ENCODE results near the gene SCGN.

SCGN gene

DNA sequence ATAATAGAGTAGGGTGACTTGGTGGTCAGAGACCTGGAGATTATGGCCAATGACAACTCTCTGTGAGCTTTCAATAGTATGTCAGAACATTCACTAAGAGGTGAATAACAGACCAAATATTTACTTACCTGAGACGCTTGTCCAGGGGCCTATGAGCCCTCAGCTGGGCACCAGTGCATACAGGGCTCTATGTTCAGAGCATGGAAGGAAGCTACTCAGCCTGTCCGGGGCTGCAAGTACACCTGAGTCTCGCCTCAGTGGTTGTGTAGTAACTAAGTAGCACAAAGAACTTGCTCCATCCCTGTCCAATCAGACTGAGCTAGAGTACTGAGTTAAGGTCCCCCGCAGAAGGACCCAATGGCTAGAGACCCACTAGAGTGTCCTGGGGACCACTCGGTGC, 11.6 kb upstream of the SCGN start:
- DNase-seq (ENCODE audit: low read depth), result no peak

DNA sequence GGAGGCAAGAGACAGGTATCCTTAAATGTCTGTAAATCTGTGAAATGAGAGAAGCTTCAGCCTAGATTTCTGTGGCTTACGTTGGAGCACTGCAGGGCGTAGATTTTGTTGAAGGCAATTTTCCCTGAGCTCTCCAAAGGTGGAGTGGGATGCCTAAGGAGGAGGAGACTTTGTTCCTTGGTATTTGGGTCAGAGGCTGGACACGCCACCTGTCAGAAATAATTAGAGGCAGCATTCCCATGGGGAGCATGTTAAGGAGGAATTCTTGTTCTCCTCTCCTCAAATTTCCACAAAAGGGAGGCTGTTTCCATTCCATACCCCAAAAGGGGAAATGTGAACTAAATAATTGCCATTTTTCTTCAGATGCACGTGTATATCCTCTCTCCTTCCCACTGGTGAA, 11.1 kb upstream of the SCGN start:
- no peak for DNase-seq (ENCODE audit: low read depth)

DNA sequence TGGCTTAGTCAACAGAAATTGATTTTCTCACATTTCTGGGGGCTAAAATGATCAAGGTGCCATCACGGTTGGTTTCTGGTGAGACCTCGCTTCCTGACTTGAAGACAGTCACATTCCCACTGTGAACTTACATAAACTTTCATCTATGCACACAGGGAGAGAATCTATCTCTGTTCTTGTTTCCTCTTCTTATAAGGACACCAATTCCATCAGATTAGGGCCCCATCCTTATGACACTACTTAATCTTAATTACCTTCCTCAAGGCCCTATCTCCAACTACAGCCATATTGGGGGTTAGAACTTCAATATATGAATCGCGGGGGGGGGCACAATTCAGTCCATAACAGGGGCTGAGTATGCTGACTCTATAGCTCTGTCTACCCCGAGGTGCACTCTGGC, 10.6 kb upstream of the SCGN start:
- no peak for DNase-seq (ENCODE audit: low read depth)

DNA sequence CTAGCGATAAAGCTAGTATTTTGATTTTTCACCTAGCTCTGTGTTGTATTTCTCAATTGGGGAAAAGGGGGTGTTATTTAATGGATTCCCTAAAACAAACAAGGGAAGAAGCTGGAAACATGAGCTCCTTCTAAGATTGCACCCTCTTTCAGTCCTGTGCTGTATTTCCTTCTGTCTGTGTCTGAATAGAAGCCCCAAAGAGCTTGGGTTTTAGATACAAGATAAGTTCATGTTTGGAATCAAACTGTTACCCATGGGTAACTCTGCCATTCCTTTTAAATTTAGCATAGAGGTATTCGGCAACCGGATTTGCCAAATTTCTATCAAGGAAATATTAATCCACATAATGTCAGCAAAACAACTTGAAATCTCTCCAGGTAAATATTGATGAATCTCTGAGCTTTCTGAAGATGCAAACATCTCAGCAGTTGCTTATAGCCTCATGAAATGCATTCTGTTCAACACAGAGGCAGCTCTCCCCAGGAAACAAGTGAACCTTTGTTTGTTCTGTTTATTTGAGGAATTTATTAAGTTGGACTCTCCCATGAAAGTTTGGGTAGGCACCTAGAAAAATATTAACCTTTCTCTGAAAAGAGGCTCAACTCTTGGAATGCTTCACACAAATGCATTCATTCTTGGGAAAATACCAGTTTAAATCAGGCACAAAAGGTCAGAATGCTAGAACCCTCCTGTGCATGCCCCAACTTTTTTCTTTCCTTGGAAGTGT, 9.9 kb upstream of the SCGN start:
- DNase-seq (ENCODE audit: low read depth), result no peak

DNA sequence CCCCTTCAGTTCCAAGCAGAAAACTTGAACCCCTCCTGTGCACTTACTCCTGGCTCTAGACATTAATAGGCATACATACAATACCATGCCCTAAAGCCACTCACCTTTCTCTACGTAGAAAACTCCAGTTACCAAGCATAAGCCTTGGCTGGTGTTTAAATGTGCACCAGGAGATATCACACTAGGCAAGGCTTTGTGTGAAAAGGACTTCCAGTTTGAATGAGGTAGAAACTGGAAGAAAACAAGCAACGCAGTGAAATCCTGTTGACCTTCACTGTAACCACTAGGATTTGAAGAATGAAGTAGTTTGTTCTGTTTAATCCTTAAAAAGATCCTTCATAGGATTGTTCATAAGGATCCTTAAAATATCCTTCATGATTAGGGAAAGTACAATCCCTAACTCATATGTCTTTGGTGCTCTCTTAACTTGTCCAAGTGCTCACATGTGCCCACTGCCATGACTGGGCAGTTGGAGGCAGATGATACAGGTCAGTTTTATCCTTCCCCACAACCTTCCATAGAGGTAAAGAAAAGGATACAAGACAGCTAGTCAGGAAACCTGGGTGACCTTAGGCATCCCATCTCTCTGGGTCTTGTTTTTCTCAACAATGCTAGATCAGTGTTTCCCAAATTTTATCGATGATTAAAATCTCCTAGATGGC, 9.2 kb upstream of the SCGN start:
- DNase-seq (ENCODE audit: low read depth), result no peak

DNA sequence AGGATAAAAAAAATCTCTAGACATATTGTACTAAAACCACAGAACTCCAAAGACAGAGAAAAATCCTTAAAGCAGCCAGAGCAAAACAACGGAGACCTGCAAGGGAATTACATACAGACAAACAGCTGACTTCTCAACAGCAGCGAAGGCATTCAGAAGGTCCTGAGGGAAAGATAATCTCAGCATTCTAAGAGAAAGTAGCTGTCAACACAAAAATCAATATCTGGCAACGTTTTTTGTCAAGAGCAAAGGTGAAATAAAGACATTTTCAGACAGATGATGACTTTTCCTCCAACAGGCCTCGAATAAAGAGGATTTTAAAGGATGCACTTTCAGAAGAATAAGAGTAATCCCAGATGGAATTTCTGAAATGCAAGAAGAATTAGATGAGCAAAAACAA, 6.1 kb upstream of the SCGN start:
- DNase-seq (ENCODE audit: low read depth), result no peak

DNA sequence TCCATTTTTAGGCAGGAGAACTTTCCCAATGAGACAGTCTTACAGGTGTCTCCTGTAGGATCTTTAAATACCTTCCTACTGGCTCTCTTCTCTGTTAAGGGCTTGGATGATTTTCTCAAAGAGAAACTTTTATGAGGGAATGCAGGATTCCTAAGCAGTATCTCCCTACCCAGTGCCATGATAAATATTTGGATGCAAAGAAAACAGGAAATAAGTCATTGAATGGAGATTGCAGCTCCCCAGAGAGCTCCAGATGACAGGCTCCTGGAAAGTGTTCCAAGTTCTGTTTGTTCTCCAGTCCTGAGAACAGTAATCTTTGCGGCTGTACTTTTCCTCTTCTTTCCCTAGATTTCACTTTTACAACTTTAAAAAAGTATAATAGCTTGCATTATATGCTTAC, 2.4 kb upstream of the SCGN start:
- no peak for DNase-seq (ENCODE audit: low read depth)

DNA sequence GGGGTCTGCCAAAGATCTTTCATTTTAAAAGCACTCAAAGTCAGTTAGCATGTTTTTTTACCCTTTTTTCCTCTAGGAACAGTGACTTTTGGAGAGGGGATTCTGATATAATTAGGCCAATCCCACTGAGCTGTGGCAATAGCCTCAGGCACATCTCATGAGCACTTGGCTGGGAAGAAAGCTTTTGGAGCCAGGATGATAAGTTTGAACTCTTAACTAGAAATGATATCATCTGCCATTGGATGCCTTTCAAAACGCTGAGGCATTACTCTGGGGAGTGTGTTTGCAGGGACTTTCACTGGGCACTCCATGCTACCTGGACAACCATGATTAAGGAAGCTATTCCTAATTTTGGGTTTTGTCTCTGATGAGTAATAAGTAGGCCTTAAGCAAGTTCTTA, 3.7 kb downstream of the SCGN start:
- DNase-seq (ENCODE audit: low read depth), result no peak

DNA sequence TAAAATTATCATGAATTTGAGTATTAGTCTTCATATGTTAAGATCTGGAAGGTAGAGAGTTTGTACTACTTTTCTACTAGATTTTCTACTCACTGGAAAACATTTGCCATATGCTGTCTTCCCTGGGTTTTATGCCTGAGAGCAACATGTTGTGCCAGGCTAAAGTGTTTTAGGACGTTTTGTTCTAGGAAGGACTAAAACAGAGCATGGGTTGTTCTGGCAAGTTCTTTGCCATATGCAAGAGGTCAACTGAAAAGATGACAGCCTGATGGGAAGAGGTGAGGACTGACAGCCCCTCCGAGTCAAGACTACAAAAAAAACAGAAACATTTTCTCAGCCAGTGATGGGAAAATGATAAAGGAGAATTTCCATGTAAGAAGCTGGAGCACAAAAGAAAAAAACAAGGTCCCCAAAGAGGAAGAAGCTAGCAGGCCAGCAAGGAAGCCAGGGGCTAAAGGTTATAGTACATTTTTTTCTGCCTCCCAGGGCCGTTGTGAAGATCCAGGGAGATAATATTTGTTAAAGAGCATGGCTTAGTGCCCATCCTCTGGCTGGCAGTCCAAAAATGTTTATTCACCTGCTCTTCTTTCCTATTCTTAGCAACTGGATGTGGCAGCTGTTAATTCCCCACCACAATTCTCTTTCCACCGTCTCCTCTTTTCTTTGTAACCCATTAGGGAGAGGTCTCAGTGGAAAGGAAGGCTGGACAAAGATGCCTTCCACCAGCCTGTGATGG, 7.8 kb downstream of the SCGN start:
- no peak for DNase-seq (ENCODE audit: low read depth)

DNA sequence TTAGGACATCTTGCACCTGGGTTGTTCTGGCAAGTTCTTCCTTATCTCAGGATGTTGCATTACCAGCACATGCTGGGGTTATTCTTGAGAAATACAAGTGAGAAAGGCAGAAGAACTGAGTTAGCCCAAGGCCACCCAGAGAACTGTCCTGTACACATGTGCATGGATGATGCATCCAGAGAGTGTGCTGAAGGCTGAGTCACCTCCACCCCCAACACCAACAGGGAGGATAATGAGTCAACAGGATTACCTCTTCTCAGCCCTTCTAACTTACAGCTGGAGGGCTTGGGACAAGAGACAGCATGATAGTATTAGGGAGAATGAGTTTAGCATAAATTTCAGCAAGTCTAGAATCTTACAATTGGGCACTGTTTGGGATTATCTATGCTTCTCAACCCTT, 8.5 kb downstream of the SCGN start:
- no peak for DNase-seq (ENCODE audit: low read depth)

DNA sequence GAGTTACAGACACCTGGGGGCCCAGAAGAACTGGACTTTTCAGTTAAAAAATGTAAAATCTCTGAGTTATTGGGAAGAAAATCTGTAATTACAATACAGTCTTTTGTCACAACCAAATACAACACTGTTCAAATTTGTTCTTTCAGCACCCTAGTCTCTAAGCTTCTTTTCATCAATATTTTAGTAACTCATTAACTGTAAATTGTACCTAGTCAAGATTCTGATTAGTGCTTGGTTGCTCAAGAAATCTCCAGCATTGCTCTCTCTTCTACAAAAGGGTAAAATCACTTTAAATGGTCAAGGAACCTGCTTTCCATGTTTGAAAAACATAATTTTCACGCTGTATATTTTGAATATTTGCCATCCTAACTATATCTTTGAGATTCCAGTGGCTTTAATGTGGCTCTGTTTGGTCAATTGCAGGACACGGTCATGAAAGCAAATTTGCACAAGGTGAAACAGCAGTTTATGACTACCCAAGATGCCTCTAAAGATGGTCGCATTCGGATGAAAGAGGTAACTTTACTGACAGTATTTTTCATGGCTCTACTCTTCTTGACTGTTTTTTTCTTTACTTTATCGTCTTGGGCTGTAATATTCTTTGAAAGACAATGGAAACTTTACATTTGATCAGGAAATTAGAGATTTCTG, 9.2 kb downstream of the SCGN start:
- no peak for DNase-seq (ENCODE audit: low read depth)

DNA sequence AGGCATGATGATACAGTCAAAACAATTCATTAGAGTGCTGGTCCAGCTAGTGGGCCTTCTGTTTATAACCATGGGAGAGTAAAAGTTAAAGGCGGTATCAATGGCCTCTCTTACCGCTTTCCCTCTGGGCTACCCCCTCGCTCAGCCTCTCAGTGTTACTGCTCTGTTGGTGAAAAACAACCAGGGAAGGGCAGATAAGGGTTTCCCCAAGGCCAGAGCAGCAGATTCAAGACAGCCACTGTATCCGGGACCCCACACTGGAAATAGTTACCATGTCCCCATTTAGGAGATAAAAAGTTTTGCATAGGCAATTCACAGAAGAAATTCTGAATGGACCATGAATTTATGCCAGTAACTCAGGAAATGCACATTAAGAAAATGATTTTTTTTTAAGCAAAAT, 13.4 kb downstream of the SCGN start:
- DNase-seq (ENCODE audit: low read depth), result no peak

DNA sequence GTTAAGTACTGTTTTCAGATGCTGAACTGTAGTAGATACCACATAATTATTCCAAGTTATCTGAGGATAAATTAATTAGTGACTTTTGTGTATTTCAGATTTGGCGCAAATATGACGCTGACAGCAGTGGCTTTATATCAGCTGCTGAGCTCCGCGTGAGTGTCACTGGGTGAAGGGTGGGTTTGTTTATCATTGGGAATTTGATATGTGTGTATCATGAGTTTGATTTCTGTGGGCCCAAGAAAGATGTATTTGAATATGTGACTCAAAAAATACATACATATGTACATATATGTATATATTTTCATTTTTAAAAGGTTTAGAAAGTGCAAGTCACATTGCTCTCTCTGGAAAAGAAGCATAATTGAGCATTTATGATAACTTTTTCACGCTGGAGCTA, 17.4 kb downstream of the SCGN start:
- no peak for DNase-seq (ENCODE audit: low read depth)

DNA sequence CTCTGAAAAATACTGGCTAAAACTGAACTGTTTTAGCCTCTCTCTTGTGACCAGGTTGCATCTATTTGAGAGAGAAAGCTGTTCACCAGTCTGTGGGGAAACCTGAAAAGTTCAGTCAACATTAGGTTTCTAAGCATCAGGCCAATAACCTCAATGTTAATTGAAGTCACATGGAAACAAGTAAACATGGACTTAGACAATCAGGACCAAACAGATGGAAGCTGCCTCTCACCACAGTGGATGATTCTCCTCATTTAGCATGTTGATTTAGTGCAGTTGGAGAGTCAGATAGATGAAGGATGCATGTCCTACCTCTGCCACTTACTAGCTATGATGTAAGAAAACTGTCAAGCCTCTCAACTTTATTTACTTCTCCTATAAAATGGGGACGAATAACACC, 18.2 kb downstream of the SCGN start:
- no peak for DNase-seq (ENCODE audit: low read depth)

DNA sequence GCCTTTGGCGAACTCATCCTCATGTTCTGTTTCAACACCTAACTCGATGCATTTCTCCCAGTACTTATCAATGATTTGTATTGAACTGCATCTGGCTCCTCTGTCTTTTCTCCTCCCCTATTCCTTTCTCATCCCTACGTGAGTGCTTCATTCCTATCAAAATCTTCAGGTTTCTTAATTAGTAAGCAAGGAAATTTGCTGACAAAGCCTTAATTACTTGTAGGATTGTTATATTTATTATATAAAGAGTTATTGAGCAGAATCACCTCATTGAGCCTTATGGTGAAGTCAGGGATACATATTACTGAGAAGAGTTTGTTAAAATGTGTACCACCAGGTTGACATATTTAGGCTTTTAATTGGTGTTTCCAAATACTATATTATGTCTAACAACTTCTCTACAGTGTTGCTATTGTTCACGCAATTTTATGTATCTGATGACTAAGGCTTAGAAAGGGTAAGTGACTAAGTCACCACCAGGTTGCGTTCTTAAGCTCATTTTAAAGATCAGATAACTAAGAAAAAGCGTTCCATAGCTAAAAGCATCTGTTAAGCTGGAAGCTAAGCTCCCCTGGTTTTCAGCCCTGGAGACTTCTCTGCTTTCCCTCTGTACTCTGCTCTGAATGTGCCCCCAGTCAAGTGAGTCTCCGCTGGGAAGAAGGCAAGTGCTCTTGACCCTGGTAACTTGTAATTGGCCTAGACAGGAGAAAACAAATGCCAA, 18.9 kb downstream of the SCGN start:
- no peak for DNase-seq (ENCODE audit: low read depth)

DNA sequence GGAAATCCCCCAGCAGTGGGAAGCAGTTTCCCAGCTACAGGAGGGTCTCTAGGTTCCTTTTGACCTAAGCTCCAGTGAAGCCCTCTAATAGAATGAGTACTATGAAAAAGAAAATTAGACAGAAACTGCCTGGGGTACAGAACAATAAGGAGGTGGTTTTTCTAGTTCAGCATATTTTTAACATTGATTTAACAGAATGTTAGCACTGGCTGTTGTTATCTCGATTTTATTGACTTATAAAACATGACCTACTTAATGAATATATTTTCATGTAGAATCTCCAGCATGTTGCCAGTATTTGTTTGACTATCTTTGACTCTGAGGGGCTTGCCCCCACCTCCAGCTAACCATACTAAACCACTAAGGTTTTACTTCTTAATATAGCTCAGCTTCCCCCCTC, 19.6 kb downstream of the SCGN start:
- no peak for DNase-seq (ENCODE audit: low read depth)

DNA sequence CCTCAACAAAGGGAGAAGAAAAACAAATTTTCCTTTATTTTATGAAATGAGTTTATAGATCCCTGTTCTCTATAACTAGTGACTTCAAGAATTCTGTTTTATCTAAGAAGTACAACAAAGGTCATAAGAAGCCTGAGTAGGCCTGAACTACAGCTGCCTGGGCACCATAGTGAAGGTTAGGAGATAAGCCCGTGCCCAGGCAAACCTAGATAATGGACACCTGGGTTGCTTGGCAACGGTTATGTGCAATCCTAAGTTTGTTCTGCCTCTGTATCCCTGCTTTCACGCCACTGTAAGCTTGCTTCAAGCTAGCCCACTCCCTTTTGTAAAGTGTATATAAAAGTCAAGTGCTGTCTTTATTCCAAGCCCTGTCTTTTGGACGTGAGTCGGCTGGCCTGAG, 23.2 kb downstream of the SCGN start:
- no peak for DNase-seq (ENCODE audit: low read depth)

DNA sequence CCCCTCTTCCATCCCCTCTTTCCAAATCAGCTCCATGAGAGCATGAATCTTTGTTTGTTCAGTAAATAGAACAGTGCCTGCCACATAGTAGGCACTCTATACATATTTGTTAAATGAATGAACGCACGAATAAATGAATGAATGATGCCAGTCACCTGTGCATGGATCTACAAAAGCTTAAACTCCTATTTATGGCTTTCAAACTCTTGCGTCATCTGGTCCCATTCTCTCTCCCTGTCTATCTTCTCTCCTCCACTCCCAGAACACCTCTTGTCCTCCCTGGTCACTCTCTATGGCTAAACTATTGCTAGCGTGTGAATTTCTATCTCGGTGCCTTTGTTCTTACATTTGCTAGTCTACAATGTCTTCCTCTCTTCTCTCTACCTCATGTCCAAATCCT, 24.8 kb downstream of the SCGN start:
- no peak for DNase-seq (ENCODE audit: low read depth)

DNA sequence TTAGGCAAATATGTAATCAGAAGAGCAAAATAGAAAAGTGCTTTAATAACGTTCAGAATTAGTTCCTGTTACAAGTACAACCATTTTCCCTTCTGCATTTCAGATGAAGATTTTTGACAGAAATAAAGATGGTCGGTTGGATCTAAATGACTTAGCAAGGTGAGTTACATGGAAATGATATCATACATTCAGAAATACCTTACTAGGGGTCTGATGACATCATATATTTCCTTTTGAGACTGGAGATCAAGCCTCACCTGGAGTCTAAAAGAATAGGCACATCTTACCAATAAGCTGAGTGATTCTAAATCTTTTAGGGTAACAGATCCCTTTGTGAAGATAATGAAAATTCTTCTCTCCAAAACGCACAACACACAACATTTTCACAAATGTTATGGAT, 29.8 kb downstream of the SCGN start:
- DNase-seq (ENCODE audit: low read depth), result no peak

DNA sequence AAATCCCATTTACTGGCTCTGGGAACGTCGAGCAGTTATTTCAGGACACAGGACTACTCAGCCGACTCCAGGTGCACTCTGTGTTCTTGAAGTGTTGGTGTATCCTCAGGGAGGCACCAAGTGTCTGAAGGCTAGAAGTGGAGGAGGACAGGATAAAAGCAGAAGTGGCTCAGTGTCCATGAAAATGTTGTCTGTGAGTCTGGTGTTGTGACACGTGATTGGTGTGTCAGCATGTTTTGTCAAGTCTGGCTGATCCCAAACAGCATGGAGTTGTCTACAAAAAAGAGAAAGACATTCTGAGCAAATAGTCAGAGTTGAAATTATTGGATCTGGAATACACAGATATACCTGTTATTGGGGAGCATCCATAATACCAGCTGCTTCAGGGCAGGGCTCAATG, 30.3 kb downstream of the SCGN start:
- DNase-seq (ENCODE audit: low read depth), result no peak

DNA sequence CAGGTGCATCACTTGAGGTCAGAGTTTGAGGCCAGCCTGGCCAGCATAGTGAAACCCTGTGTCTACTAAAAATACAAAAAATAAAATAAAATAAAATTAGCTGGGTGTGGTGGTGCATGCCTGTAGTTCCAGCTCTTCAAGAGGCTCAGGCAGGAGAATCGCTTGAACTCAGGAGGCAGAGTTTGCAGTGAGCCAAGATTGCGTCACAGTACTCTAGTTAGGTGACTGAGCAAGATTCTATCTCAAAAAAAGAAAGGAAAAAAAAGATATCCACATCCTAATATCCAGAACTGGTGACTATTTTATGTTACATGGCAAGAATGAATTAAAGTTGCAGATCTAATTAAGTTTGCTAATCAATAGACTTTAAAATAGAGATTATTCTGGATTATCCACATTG, 32.5 kb downstream of the SCGN start:
- DNase-seq (ENCODE audit: low read depth), result no peak

DNA sequence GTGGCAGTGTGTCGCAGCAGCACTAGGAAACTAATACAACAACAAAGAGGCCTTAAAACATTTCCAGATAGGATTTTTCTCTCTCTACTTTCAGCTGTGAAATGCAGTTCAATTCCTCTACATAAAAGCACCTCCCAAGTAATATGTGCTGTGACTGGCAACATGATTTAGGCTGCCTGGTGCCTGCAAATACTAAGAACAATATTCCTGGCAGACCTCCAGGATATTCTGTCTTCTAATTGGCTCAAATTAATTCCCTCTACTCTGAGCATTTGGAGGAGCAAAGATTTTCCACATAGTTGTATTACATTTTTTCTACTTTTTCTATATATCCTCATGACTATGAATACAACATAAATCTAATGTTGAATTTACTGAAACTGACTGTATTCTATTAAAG, 33.2 kb downstream of the SCGN start:
- DNase-seq (ENCODE audit: low read depth), result no peak

Measured in activated gamma-delta T cell treated with anti-CD3 and anti-CD28 coated beads, Interleukin-2, amount 50 U/mL, for 16 hours (primary cell).